Middle frontal gyrus (tissue), 1 donor: ENCODE measurements around the gene EGF.

Experiments used
- DNase-seq: peaks from one replicate; pipeline ENCODE4 v3.0.0-alpha.2; 2015; ENCODE audit warnings: low spot score; ENCODE audit errors: extremely low spot score

EGF gene

GRCh38 chr4:109957227-109957626 lies 44.5 kb downstream of the EGF start:
- DNase-seq = no peak

GRCh38 chr4:109959195-109959594 lies 46.5 kb downstream of the EGF start:
- no peak for DNase-seq

GRCh38 chr4:109962401-109962800 lies 49.7 kb downstream of the EGF start:
- no peak for DNase-seq

- DNase-seq = no peak
Observed at GRCh38 chr4:109966891-109967481, 54.3 kb downstream of the EGF start.

GRCh38 chr4:109967798-109968520 lies 55.3 kb downstream of the EGF start:
- no peak for DNase-seq

- DNase-seq = no peak
Observed at GRCh38 chr4:109969087-109969486, 56.4 kb downstream of the EGF start.

- DNase-seq = no peak
Observed at GRCh38 chr4:109969919-109970318, 57.2 kb downstream of the EGF start.

- no peak for DNase-seq
Observed at GRCh38 chr4:109972786-109973528, 60.3 kb downstream of the EGF start.

- DNase-seq = no peak
Observed at GRCh38 chr4:109973529-109973905, 60.8 kb downstream of the EGF start.

GRCh38 chr4:109976189-109976588 lies 63.5 kb downstream of the EGF start:
- no peak for DNase-seq

GRCh38 chr4:109977854-109978501 lies 65.3 kb downstream of the EGF start:
- DNase-seq = no peak

GRCh38 chr4:109978704-109979454 lies 66.2 kb downstream of the EGF start:
- DNase-seq = no peak

- no peak for DNase-seq
Observed at GRCh38 chr4:109979920-109980717, 67.4 kb downstream of the EGF start.

GRCh38 chr4:109981936-109982335 lies 69.3 kb downstream of the EGF start:
- no peak for DNase-seq

- DNase-seq = no peak
Observed at GRCh38 chr4:109982521-109982920, 69.8 kb downstream of the EGF start.

- DNase-seq = no peak
Observed at GRCh38 chr4:109985993-109986974, 73.6 kb downstream of the EGF start.

GRCh38 chr4:109989044-109989443 lies 76.4 kb downstream of the EGF start:
- no peak for DNase-seq

GRCh38 chr4:109989618-109990017 lies 76.9 kb downstream of the EGF start:
- DNase-seq = no peak
